Hepatocyte (in vitro differentiated cells): ENCODE data around the gene TEX35.

Source experiments
- CTCF ChIP-seq: fragments of 200-600 bp; sonication (generic); IDR thresholded peaks from 2 replicates; pipeline ENCODE4 v1.5.1; 2016; ENCODE audit warnings: antibody characterized with exemption, mild to moderate bottlenecking; ENCODE audit not compliant: poor library complexity
- EZH2 ChIP-seq: fragments of 200-600 bp; sonication (generic); IDR thresholded peaks from 2 replicates; pipeline ENCODE4 v1.6.1; 2016; ENCODE audit warnings: antibody characterized with exemption, mild to moderate bottlenecking, borderline replicate concordance
- EZH2phosphoT487 ChIP-seq: fragments of 200-600 bp; sonication (generic); IDR thresholded peaks from one replicate; pipeline ENCODE4 v1.6.1; 2018; ENCODE audit warnings: antibody characterized with exemption, mild to moderate bottlenecking, low read depth, moderate library complexity; ENCODE audit not compliant: unreplicated experiment, severe bottlenecking

GRCh38 chr1:178538192-178538916 is 25.4 kb downstream of the TEX35 start:
- no peak for TF ChIP-seq EZH2
- TF ChIP-seq EZH2phosphoT487 = no peak
- TF ChIP-seq CTCF = no peak
